NCI-H226 (cell line): Measurements from ENCODE around the gene KCNJ13.
A peak's percentile ranks its signal among the peaks of the same experiment; 100 is the strongest.

Source experiments
- DNase-seq: peaks from one replicate; pipeline ENCODE4 v3.0.0-alpha.2; 2015

Gene KCNJ13

GRCh38 chr2:232776435-232776834 lies at the start of gene KCNJ13:
Gene KCNJ13, minus strand, starts transcription at chr2:232776565. Its CDS starts 5,203 bp downstream, at chr2:232771362.
- DNase-seq, result no peak

- DNase-seq, result no peak
These were observed 41.4 kb upstream of the KCNJ13 start for GRCh38 chr2:232817756-232818155.

- DNase-seq, result no peak
These were observed 40.3 kb upstream of the KCNJ13 start for GRCh38 chr2:232816657-232817056.

- no peak for DNase-seq
These were observed 39.2 kb upstream of the KCNJ13 start for GRCh38 chr2:232815569-232815968.

- no peak for DNase-seq
These were observed 34.1 kb upstream of the KCNJ13 start for GRCh38 chr2:232810444-232810843.

- DNase-seq, result no peak
These were observed 33.2 kb upstream of the KCNJ13 start for GRCh38 chr2:232809349-232810124.

GRCh38 chr2:232802091-232802490 lies 25.7 kb upstream of the KCNJ13 start:
- no peak for DNase-seq

GRCh38 chr2:232800166-232800565 lies 23.8 kb upstream of the KCNJ13 start:
- no peak for DNase-seq

GRCh38 chr2:232798187-232798586 lies 21.8 kb upstream of the KCNJ13 start:
- DNase-seq, result no peak

GRCh38 chr2:232795920-232796319 lies 19.6 kb upstream of the KCNJ13 start:
- no peak for DNase-seq

GRCh38 chr2:232794981-232795380 lies 18.6 kb upstream of the KCNJ13 start:
- DNase-seq, result no peak

- DNase-seq, result no peak
These were observed 16.9 kb upstream of the KCNJ13 start for GRCh38 chr2:232793271-232793670.

GRCh38 chr2:232791518-232791917 lies 15.2 kb upstream of the KCNJ13 start:
- no peak for DNase-seq

GRCh38 chr2:232789082-232789481 lies 12.7 kb upstream of the KCNJ13 start:
- DNase-seq, result no peak

- DNase-seq, result no peak
These were observed 11.4 kb upstream of the KCNJ13 start for GRCh38 chr2:232787806-232788205.

GRCh38 chr2:232783278-232783677 lies 6.9 kb upstream of the KCNJ13 start:
- DNase-seq, result no peak

- peak; percentile 66 for DNase-seq
These were observed 5.4 kb upstream of the KCNJ13 start for GRCh38 chr2:232781765-232782164.

GRCh38 chr2:232779934-232780333 lies 3.6 kb upstream of the KCNJ13 start:
- no peak for DNase-seq

GRCh38 chr2:232779465-232779864 lies 3.1 kb upstream of the KCNJ13 start:
- no peak for DNase-seq

GRCh38 chr2:232777276-232777675 lies 911 bp upstream of the KCNJ13 start:
- DNase-seq, result no peak

GRCh38 chr2:232773815-232774214 lies 2.5 kb downstream of the KCNJ13 start:
- no peak for DNase-seq

- DNase-seq, result no peak
These were observed 3.8 kb downstream of the KCNJ13 start for GRCh38 chr2:232772531-232772930.

- no peak for DNase-seq
These were observed 4.5 kb downstream of the KCNJ13 start for GRCh38 chr2:232771870-232772269.

- DNase-seq, result no peak
These were observed 6.2 kb downstream of the KCNJ13 start for GRCh38 chr2:232770207-232770606.

- DNase-seq, result no peak
These were observed 8.5 kb downstream of the KCNJ13 start for GRCh38 chr2:232767866-232768265.
